ENCODE measurements around the gene LARP4B.
"Not testable (repeated sequence)": the region's sequence is repeated elsewhere in the genome, so short reads cannot be mapped to it uniquely, and the experiment has no call there.

The LARP4B gene

DNA sequence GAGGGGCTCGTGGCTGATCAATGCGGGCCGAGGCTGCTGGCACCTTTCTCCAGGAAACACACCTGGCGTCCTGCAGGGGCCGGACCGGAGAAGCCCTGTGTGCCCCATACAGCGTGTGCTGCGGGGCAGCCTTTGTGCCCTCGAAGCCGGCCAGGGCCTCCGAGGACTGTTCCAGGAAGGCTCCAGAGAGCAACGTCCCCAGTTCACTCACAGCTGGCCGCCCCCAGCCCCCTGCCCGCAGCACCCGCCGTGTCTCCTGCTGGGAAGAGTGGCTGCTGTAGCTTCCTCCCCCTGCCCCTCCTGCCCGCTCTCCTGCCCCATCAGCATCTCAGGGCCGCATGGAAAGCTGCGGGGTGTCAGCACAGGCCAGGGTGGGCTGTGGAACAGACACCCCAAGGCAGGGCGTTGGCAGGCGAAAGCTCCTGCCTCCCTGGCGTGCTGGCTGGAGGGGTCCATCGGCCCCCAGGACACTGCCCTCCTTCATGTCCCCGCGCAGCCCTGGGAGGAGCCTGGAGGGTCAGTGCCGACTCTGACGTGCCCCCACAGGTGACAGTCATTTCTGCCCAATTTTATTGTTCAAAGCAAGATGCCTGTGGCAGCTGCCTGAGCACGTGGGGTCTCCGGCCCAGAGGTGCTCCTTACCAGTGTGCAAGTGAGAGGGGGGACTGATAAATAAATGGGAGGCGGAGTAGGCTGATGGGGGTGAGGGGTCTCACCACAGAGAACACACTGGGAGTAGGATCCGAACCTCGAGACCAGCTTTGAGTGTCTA lies 146.2 kb downstream of the LARP4B start:
- no peak for DNase-seq

- peak; percentile 84 for DNase-seq
Measured at GRCh38 chr10:784403-785088, 147.0 kb downstream of the LARP4B start.

GRCh38 chr10:782751-783648 lies 148.5 kb downstream of the LARP4B start:
- DNase-seq: no peak

GRCh38 chr10:780536-781524 lies 150.7 kb downstream of the LARP4B start:
- no peak for DNase-seq

GRCh38 chr10:778626-779330 lies 152.7 kb downstream of the LARP4B start:
- DNase-seq: no peak

GRCh38 chr10:777913-778479 lies 153.5 kb downstream of the LARP4B start:
- DNase-seq: no peak

DNA sequence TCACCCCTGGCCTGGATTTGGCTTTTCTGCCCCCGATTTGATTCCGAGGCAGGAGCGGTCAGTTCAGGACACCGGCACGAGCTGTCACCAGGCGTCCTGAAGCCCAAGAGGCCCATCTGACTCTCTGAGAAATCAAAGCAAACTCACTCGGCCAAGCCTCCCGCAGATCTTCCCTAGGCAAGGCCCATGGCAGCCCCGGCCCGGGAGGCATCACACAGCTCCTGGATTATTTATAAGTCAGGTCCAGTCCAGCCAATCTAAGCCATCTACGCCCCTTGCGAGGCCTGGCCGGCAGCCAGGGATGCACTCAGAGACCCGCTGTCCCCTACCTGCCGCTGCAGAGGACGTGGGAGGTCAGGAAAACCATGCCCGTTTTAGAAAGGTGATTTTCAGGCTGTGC lies 154.7 kb downstream of the LARP4B start:
- DNase-seq: no peak

GRCh38 chr10:775245-776075 lies 156.0 kb downstream of the LARP4B start:
- DNase-seq: no peak

DNA sequence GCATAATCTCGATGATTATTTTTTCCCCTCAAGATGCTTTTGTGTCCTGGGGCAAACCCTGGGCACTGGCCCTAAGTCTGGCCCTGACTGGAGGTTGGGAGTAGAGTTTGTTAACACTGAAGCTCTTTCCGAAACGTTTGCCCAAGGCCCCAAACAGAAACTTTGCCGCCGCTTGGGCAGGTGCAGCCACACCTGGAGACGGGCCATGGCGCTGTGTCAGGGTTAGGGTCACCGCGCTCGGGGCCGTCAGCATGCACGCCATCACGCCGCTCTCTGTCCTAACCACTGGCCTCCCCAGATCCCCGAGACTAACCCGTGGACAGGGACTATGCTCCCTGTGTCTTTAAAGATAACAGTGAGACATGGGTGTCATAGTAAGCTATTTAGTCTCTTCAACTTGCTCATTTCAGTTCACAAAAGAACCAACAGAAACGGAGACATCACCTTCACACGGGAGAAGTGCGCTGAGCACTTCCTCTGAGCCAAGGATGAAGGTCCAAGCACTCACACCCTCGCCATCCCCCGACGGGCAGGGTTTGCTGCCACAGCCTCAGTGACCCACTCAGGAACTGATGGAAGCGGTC lies 156.8 kb downstream of the LARP4B start:
- no peak for DNase-seq

GRCh38 chr10:774223-774622 lies 157.3 kb downstream of the LARP4B start:
- no peak for DNase-seq

GRCh38 chr10:773562-774161 lies 157.8 kb downstream of the LARP4B start:
- DNase-seq: no peak

- no peak for DNase-seq
Measured at GRCh38 chr10:772227-772637, 159.3 kb downstream of the LARP4B start.

DNA sequence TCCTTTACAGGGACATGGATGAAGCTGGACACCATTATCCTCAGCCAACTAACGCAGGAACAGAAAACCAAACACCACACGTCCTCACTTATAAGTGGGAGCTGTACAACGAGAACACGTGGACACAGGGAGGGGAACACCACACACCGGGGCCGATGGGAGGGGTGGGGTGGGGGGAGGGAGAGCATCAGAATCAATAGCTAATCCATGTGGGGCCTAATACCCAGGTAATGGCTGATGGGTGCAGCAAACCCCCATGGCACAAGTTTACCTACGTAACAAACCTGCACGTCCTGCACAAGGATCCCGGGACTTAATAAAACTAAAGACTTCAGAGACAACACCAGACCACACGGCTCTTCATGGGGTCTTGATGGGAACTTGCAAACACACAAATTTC lies 159.9 kb downstream of the LARP4B start:
- no peak for DNase-seq

DNA sequence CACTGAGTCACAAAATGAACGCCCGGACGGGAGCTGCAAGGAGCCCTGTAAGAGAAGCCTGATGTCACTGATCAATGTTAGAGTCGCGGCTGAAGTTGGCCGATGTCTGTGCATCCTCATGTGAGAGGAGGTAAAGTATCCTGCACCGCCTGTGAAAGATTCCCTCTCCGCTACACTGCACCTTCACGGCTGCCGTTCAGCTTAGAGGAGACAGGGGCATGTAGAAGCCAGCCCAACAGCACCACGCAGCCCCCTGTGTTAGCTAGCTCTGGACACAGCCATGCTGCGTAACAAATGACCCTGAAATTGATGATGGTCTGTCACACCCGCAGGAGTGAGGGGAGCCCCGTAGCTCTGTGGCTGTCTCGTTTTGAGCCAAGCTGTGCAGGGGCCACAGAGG lies 160.5 kb downstream of the LARP4B start:
- DNase-seq: no peak

- DNase-seq: not testable (repeated sequence)
Measured at GRCh38 chr10:770048-770712, 161.3 kb downstream of the LARP4B start.

GRCh38 chr10:767794-768193 lies 163.7 kb downstream of the LARP4B start:
- DNase-seq: no peak

DNA sequence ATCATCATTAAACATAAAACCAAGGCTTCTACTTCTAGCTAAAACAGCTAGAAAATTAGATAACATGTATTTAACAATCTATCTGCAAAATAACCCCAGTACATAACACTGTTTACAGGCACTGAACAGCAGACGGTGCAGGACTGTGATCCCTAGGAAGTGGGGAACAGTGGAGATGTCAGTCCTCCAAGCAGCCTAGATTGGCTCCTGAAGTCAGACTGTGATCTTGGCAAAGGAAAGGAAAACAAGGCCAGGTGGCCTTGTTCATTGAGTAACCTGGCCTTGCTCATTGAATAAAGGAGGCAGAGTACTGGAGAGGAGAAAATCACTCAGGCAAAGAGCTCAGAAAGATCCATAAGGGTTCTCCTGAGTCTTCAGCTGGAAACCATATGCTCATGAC lies 164.3 kb downstream of the LARP4B start:
- DNase-seq: no peak

DNA sequence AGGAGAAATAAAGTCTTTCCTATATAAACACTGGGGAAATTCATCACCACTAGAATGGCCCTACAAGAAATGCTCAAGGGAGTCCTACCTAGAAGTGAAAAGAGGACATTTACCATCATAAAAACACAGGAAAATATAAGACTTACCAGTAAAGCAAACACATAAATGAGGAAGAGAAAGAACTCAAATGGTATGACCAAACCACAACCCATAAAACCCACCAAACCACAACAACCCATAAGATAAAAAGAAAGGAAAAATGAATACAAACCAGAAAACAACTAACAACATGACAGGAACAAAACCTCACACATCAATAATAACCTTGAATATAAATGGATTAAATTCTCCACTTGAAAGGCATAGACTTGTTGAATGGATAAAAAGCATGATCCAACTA lies 170.1 kb downstream of the LARP4B start:
- DNase-seq: no peak

- DNase-seq: no peak
Measured at GRCh38 chr10:760622-761021, 170.9 kb downstream of the LARP4B start.

Measured in fibroblast of skin of right quadriceps (primary cell).